Muscle layer of duodenum (tissue), 2 donors: ENCODE results near the gene EEA1.
"Not testable (repeated sequence)": the region's sequence is repeated elsewhere in the genome, so short reads cannot be mapped to it uniquely, and the experiment has no call there.

ENCODE experiments used
- H3K27ac ChIP-seq: one replicate; pipeline ENCODE4 v1.7.0; 2013; ENCODE audit warnings: mild to moderate bottlenecking, low read length
- H3K27me3 ChIP-seq: one replicate; pipeline ENCODE4 v1.7.0; 2013; ENCODE audit warnings: low read depth, mild to moderate bottlenecking, control low read depth, low read length
- H3K36me3 ChIP-seq, 2 donors: one replicate each; pipeline ENCODE4 v1.7.0; 2013; ENCODE audit warnings: low read length in 2 of 2, control low read depth in 1 of 2, mild to moderate bottlenecking in 1 of 2; ENCODE audit not compliant: insufficient read depth in 2 of 2, control insufficient read depth in 1 of 2
- H3K4me1 ChIP-seq, 2 donors: one replicate each; pipeline ENCODE4 v1.7.0; 2013; ENCODE audit warnings: low read length in 2 of 2, mild to moderate bottlenecking in 2 of 2, control low read depth in 1 of 2, moderate library complexity in 1 of 2; ENCODE audit not compliant: insufficient read depth in 2 of 2, control insufficient read depth in 1 of 2
- H3K4me3 ChIP-seq, 2 donors: one replicate each; pipeline ENCODE4 v1.7.0; 2013; ENCODE audit warnings: low read length in 2 of 2, low read depth in 1 of 2, mild to moderate bottlenecking in 1 of 2
- H3K9me3 ChIP-seq, 2 donors: one replicate each; pipeline ENCODE4 v1.7.0; 2013; ENCODE audit warnings: low read length in 2 of 2, control low read depth in 1 of 2, mild to moderate bottlenecking in 1 of 2; ENCODE audit not compliant: control insufficient read depth in 1 of 2
- donor health status: healthy.

The EEA1 gene

DNA sequence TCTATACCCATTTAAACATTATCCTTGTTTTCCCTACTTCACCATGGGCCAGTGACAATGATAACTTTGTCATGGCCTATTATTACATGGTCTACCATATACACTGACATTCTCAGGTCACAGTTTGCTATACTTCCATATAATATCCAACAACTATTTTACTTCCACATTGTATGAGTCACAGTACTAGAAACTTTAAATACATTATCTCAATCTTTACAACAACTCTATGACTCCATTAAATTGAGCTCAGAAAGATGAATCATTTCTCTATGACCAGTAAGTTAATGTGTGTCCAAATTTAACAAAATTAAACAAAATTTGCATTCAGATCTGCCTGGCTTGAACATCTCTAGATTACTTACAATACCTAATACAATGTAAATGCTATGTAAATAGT, 132.4 kb downstream of the EEA1 start:
- no peaks in the 10 kb centered on the region for H3K9me3 ChIP-seq
- H3K4me3 ChIP-seq = no peak overlapping the region
- no peak overlapping the region for H3K27ac ChIP-seq
- H3K4me1 ChIP-seq = no peaks in the 10 kb centered on the region
- no peaks in the 10 kb centered on the region for H3K27me3 ChIP-seq
- H3K36me3 ChIP-seq = peaks cover 9 to 21% of the 10 kb centered on the region in 2 donors

DNA sequence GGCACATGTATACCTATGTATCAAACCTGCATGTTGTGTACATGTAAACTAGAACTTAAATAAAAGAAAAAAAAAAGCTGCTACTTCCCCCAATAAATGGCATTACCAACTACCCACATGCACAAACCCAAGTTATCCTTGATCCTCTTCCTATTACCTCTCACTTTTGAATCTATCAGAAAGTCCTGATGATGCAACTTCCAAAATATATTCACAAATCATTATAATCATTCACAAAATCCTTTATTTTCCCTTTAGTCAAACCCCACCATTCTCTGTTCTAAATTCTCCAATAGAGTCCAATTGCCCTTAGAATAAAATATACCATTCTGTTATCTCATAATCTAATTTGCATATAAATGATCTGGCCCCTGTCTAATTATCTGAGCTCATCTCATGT, 134.3 kb downstream of the EEA1 start:
- Histone ChIP-seq H3K4me3 (no peak overlapping the region), H3K27me3 (no peaks in the 10 kb centered on the region), H3K36me3 (peaks cover 8 to 13% of the 10 kb centered on the region in 2 donors)

DNA sequence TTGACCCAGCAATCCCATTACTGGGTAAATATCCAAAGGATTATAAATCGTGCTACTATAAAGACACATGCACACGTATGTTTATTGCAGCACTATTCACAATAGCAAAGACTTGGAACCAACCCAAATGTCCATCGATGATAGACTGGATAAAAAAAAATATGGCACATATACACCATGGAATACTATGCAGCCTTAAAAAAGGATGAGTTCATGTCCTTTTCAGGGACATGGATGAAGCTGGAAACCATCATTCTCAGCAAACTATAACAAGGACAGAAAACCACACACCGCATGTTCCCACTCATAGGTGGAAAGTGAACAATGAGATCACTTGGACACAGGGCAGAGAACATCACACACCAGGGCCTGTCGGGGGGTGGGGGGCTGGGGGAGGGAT, 134.7 kb downstream of the EEA1 start:
- H3K4me1 ChIP-seq, H3K27me3 ChIP-seq, H3K27ac ChIP-seq, H3K9me3 ChIP-seq, H3K4me3 ChIP-seq: not testable (repeated sequence)
- peaks cover 8 to 13% of the 10 kb centered on the region in 2 donors for H3K36me3 ChIP-seq

More for the DNA sequence above, 134.3 kb downstream of the EEA1 start:
- Histone ChIP-seq H3K27ac (no peak overlapping the region), H3K4me1 (no peaks in the 10 kb centered on the region), H3K9me3 (peaks cover 0 to 2% of the 10 kb centered on the region in 2 donors)

DNA sequence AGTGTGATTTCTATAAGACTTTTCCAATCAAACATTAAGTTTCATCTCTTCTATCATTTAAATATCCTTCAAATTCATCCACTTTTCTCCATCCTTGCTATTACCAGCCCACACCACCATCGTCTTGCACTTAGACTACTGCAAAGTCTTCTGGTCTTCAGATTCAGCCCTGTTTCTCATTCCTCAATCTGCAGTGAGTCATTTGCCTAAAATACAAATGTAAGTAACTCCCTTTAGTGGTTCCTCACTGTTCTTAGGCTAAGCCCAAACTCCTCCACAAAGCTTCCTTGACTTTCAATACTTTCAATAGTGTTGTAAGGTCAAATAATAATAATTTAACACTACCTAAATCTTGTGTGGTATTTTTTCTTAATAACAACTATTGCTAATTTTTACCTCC, 143.1 kb downstream of the EEA1 start:
- Histone ChIP-seq H3K4me3 (no peak overlapping the region), H3K27ac (no peak overlapping the region), H3K9me3 (peaks cover 0 to 2% of the 10 kb centered on the region in 2 donors), H3K27me3 (no peaks in the 10 kb centered on the region), H3K4me1 (no peaks in the 10 kb centered on the region), H3K36me3 (peaks cover 4 to 9% of the 10 kb centered on the region in 2 donors)

DNA sequence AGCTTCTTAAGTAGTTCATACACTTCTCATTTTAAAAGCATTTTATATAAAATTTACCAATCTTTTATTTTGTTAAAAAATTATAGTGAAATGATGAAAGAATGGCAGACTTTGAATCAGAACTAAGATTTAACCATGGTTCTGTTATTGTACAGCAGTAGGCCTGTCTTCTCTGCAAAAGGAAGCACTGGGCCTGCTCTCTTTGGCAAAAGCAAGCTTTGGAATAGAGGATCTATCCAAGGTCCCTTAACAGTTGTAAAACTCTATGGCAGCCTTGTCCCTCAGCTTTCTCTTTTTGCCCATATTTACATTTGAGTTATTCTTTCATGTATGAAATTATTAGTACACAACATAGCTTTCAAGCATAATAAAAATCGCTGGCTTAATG, 143.5 kb downstream of the EEA1 start:
- H3K4me3 ChIP-seq = no peak overlapping the region
- peaks cover 0 to 2% of the 10 kb centered on the region in 2 donors for H3K9me3 ChIP-seq
- peaks cover 4 to 9% of the 10 kb centered on the region in 2 donors for H3K36me3 ChIP-seq
- no peaks in the 10 kb centered on the region for H3K4me1 ChIP-seq
- H3K27me3 ChIP-seq = no peaks in the 10 kb centered on the region
- no peak overlapping the region for H3K27ac ChIP-seq

DNA sequence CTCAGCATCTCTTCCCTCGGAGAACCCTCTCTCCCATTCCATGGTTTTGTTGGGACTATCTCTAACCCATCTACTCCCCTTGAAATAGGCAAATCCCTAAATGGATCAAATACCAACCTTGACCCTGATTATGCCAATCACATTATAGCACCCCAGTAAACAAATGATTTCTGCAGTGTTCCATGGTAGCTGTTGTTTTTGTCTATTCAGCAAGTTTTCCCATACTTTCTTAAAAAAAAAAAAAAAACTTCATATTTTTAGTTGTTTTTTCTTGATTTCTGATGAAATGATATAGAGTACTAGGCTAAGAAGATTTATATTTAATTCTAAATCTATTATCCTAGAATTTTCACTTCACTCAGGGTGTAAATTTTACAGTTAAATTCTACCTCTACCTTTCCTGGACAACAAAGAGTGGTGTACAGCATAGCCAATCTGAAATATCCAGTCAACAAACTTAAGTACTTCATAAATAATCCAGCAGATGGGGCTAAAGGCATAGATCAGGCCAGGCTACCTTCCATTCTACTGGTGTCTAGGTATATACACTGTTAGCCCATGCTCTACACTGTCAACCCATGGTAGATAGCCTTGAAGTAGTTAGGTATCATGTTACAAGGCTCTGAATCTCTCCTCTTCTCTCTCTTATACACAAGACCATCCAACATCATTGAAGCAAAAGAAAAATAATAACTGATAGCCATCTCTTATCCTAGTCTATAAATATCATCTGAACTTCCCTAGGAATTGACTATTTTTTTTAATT, 144.1 kb downstream of the EEA1 start:
- Histone ChIP-seq H3K36me3 (peaks cover 4 to 9% of the 10 kb centered on the region in 2 donors), H3K27ac (no peak overlapping the region), H3K4me1 (no peaks in the 10 kb centered on the region)

DNA sequence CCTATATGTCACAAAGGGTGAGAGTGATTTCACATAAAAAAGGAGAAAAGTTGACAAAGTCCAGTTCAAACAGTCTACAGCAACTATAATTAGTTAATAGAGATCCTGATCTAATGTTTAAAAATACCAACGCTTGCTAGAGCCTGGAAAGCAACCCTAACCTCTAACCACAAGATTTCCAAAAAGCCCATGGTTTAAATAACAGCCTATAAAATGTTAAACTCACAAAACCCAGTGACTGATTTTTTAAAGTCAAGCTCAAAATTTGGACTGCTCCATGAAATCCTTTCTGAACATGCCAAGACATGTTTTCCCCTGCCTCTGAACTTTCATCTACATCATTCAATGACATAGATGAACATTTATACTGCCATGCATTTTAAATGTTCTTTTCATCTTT, 144.7 kb downstream of the EEA1 start:
- Histone ChIP-seq H3K27me3 (no peaks in the 10 kb centered on the region), H3K9me3 (no peaks in the 10 kb centered on the region), H3K4me1 (no peaks in the 10 kb centered on the region), H3K27ac (no peak overlapping the region), H3K4me3 (no peak overlapping the region), H3K36me3 (peaks cover 4 to 14% of the 10 kb centered on the region in 2 donors)

More for the DNA sequence above, 144.1 kb downstream of the EEA1 start:
- no peaks in the 10 kb centered on the region for H3K27me3 ChIP-seq
- H3K9me3 ChIP-seq = no peaks in the 10 kb centered on the region
- no peak overlapping the region for H3K4me3 ChIP-seq

DNA sequence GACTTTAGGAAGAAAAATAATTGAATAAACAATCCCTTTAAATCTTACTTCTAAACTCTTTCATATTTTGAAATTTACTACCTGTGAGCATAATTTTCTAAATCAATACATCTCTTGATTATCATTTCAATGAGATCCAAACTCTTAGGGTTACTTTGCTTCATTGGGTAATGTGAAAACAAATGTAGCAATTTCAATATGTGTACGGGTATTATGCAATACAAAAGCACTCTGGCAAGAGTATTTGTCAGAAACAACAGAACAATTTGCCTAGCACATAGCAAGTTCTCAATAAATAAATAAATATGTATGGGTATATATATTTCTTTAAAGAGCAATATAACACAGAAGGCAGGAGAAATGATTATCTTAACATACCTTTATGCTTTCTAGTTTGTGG, 149.2 kb downstream of the EEA1 start:
- Histone ChIP-seq H3K36me3 (peaks cover 14 to 30% of the 10 kb centered on the region in 2 donors), H3K4me3 (no peak overlapping the region), H3K4me1 (no peaks in the 10 kb centered on the region), H3K9me3 (no peaks in the 10 kb centered on the region), H3K27me3 (no peaks in the 10 kb centered on the region), H3K27ac (no peak overlapping the region)

DNA sequence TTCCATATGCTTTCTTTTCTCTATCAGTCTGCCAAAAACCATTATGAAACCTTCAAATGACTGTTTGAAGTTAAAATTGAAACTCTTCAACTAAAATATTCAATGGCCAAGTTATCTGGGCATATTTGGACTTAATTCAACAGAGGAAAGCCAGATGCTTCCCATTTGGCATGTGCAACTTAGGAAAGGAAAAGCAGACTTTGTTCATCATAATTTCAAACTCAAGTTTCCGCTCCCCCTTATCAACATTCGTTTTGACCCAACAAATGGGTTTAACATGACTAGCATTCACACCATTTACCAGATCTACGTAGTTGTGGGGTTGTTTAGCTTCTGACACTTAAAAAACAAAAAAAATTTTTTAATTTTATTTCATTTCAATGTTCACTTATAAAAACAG, 150.6 kb downstream of the EEA1 start:
- Histone ChIP-seq H3K4me1 (no peaks in the 10 kb centered on the region), H3K9me3 (no peaks in the 10 kb centered on the region), H3K4me3 (no peak overlapping the region), H3K27me3 (no peaks in the 10 kb centered on the region), H3K36me3 (peaks cover 14 to 29% of the 10 kb centered on the region in 2 donors), H3K27ac (no peak overlapping the region)

DNA sequence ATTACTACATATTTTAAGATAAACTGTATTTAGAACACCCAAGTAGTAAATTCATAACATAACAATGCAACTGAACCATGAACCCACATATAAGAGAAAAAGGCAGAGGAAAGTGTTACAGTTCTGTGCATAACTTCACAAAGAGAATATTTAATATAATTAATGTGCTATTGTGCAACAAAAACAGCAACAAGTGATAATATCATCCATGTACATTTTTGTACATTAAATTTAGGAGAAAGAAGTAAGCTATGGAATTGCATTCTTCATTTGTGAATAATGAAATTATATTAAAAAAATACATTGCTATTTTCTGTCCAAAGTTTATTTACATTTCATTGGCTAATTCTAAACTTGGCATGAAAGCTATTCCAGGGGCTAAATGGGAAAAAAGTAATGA, 153.7 kb downstream of the EEA1 start:
- no peak overlapping the region for H3K4me3 ChIP-seq
- no peaks in the 10 kb centered on the region for H3K4me1 ChIP-seq
- no peaks in the 10 kb centered on the region for H3K27me3 ChIP-seq
- no peak overlapping the region for H3K27ac ChIP-seq
- H3K36me3 ChIP-seq = peaks cover 10 to 20% of the 10 kb centered on the region in 2 donors
- H3K9me3 ChIP-seq = no peaks in the 10 kb centered on the region

DNA sequence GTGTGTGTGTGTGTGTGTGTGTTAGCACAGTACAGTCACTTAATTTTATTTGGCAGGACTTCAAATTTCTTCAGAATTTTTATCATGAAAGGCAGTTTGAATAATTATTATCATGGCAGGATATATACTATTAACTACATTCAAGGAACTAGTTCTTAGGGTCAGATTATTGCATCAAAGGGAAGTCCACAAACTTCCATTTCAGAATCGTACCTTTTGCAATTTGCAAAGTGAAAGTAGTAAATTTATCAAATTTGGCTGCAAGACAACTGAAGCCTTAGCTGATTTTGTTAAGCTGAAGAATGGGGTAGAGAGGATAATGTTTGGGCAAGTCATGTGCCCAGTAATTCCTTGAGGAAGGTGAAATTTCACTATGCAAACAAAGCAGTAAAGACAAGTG, 158.1 kb downstream of the EEA1 start:
- no peaks in the 10 kb centered on the region for H3K27me3 ChIP-seq
- H3K36me3 ChIP-seq = no peaks in the 10 kb centered on the region
- no peak overlapping the region for H3K4me3 ChIP-seq
- H3K9me3 ChIP-seq = no peaks in the 10 kb centered on the region
- H3K27ac ChIP-seq = no peak overlapping the region
- peaks cover 0 to 7% of the 10 kb centered on the region in 2 donors for H3K4me1 ChIP-seq
